GM12878 (cell line): ENCODE results near the gene PI4KB. TPM values are rescaled to one million over a fixed set of nuclear protein-coding genes. Genes with fewer than 3 reads are reported as not detected.

Experiments used
- ATAC-seq: fragments of 200-7000 bp; cut with Tn5 transposase; 3 replicates; pipeline ENCODE4 v1.9.1; 2020; ENCODE audit warnings: mild to moderate bottlenecking, moderate library complexity
- BruUV-seq: library from RNA; stranded (reverse); fragments of 400-500 nt; replicated peaks from 2 replicates; lab custom pipeline; 2021; lab: Mats Ljungman, UMichigan
- CTCF ChIA-PET: fragments of 300-600 bp; sonication (Branson Sonifier 250); formaldehyde crosslinking; extraction: SDS; loops from one replicate; lab custom pipeline; 2021; ENCODE audit warnings: inconsistent platforms; lab: Yijun Ruan, JAX
- POLR2A ChIA-PET: fragments of 350-600 bp; formaldehyde crosslinking; extraction: SDS; loops from one replicate; lab custom pipeline; 2021; ENCODE audit warnings: inconsistent platforms; lab: Charles Lee
- RAD21 ChIA-PET: fragments of 300-600 bp; sonication (Branson Sonifier 250); formaldehyde crosslinking; loops from one replicate; lab custom pipeline; 2023; ENCODE audit warnings: antibody characterized with exemption; ENCODE audit not compliant: unreplicated experiment; lab: Charles Lee
- SMC1A ChIA-PET: fragments of 300-600 bp; sonication (Branson Sonifier 250); formaldehyde crosslinking; loops from one replicate; lab custom pipeline; 2023; ENCODE audit not compliant: unreplicated experiment, uncharacterized antibody; lab: Charles Lee
- DNase-seq: peaks from one replicate; pipeline ENCODE4 v3.0.0-alpha.2; 2011; ENCODE audit warnings: low read depth, low spot score
- FAIRE-seq: peaks from 3 replicates; lab custom pipeline; 2011; peaks lifted over from hg19 to GRCh38; lab: Jason Lieb, UNC
- H2AFZ ChIP-seq: 2 replicates; pipeline ENCODE4 v1.6.0; 2011; ENCODE audit warnings: low read depth, low read length, control low read depth; ENCODE audit not compliant: control insufficient read depth
- H3K27ac ChIP-seq: 2 replicates; pipeline ENCODE4 v1.5.1; 2011; ENCODE audit warnings: control low read depth; ENCODE audit not compliant: control insufficient read depth, insufficient read depth
- H3K27me3 ChIP-seq, 2 experiments: replicated peaks in 1 of 2; 2 replicates each; pipeline versions ENCODE4 v1.6.0 to v1.6.1; 2011; ENCODE audit warnings: low read length in 1 of 2; ENCODE audit not compliant: control insufficient read depth in 2 of 2, insufficient read depth in 2 of 2
- H3K36me3 ChIP-seq, 2 experiments: 2 replicates each; pipeline ENCODE4 v1.5.1; 2011; ENCODE audit warnings: low read length in 1 of 2; ENCODE audit not compliant: control insufficient read depth in 2 of 2, insufficient read depth in 2 of 2
- H3K4me1 ChIP-seq: 2 replicates; pipeline ENCODE4 v1.6.1; 2011; ENCODE audit warnings: mild to moderate bottlenecking, low read length, moderate library complexity, mixed read lengths; ENCODE audit not compliant: control insufficient read depth, insufficient read depth
- H3K4me2 ChIP-seq: 2 replicates; pipeline ENCODE4 v1.6.0; 2011; ENCODE audit warnings: control low read depth; ENCODE audit not compliant: control insufficient read depth, insufficient read depth
- H3K4me3 ChIP-seq: fragments of 200-600 bp; sonication (generic); 2 replicates; pipeline ENCODE4 v1.5.1; 2016
- H3K79me2 ChIP-seq: 2 replicates; pipeline ENCODE4 v1.6.0; 2011; ENCODE audit warnings: low read length; ENCODE audit not compliant: control insufficient read depth, insufficient read depth
- H3K9ac ChIP-seq: 2 replicates; pipeline ENCODE4 v1.8.0; 2011; ENCODE audit warnings: low read length, control low read depth, mixed read lengths; ENCODE audit not compliant: control insufficient read depth, insufficient read depth
- H3K9me3 ChIP-seq: replicated peaks from 3 replicates; pipeline ENCODE4 v1.5.1; 2011; ENCODE audit warnings: mild to moderate bottlenecking, low read length; ENCODE audit not compliant: control insufficient read depth, insufficient read depth
- H4K20me1 ChIP-seq: 2 replicates; pipeline ENCODE4 v1.6.0; 2011; ENCODE audit not compliant: control insufficient read depth, insufficient read depth
- IKZF2 ChIP-seq, 2 experiments: fragments of 450-650 bp; IDR thresholded peaks; 2 replicates each; pipeline ENCODE4 v1.6.1; 2017; ENCODE audit warnings: mild to moderate bottlenecking in 2 of 2, moderate library complexity in 2 of 2
- MXI1 ChIP-seq: fragments of 150-350 bp; IDR thresholded peaks from 2 replicates; pipeline ENCODE4 v1.6.1; 2011; ENCODE audit warnings: low read depth, mild to moderate bottlenecking, inconsistent platforms, low read length, improper control_type of control experiment
- WGBS: methylation state at CpG from one replicate; pipeline ENCODE4 v1.1.6; 2016; ENCODE audit warnings: low lambda C conversion rate; ENCODE audit not compliant: insufficient replicate concordance, insufficient coverage; ENCODE audit errors: missing lambda C conversion rate; 5-methylcytosine and 5-hydroxymethylcytosine counted together
- in situ Hi-C: fragments of 300-500 bp; cut with MboI; formaldehyde crosslinking; loops from 9 replicates; pipeline ENCODE4 v1.14.3; 2018; ENCODE audit warnings: mixed read lengths
- intact Hi-C: fragments of 100-400 bp; cut with micrococcal nuclease; formaldehyde crosslinking; loops from one replicate; pipeline ENCODE4 v1.14.2; 2022; ENCODE audit not compliant: unreplicated experiment
- polyA plus RNA-seq, 11 experiments: library from polyadenylated mRNA; depleted of rRNA in 4 of 11; unstranded in 6 of 11; stranded (reverse) in 5 of 11; fragments of >200 nt; fragmentation: Nextera tagmentation in 4 of 11; fragmentation: Illumina TruSeq in 1 of 11; extraction: Ambion mirVana in 4 of 11; extraction: Trizol in 1 of 11; gene quantifications; 1 replicate in 1 of 11; 2 replicates in 10 of 11; pipeline versions ENCODE4 v1.2.1 to v1.2.3, GENCODE V29; 2011 to 2016; ENCODE audit warnings: inconsistent platforms in 2 of 11, missing spikeins in 2 of 11, low read depth in 1 of 11
- total RNA-seq, 4 experiments: library from RNA; depleted of rRNA in 3 of 4; stranded (reverse); fragments of >200 nt in 3 of 4; fragmentation: Illumina TruSeq in 1 of 4; extraction: Trizol in 1 of 4; gene quantifications; 2 replicates each; pipeline versions ENCODE4 v1.2.1 to v1.2.3, GENCODE V29; 2013 to 2021
- TF ChIP-seq, protein P1 (sequence below): fragments of 450-650 bp; IDR thresholded peaks from 2 replicates; pipeline ENCODE4 v1.6.1; 2017; ENCODE audit warnings: mild to moderate bottlenecking
- TF ChIP-seq, protein P2 (sequence below): fragments of 450-650 bp; IDR thresholded peaks from 2 replicates; pipeline ENCODE4 v1.6.1; 2018; ENCODE audit warnings: mild to moderate bottlenecking, low read depth, moderate library complexity; ENCODE audit not compliant: partially characterized antibody

PI4KB gene
- total and polyA plus RNA-seq, 10 of the 15 experiments (the other 5 are each of a cell fraction or from before 2014, with no cell fraction given), result 3.3 to 88.3 (median 51.7) TPM

DNA sequence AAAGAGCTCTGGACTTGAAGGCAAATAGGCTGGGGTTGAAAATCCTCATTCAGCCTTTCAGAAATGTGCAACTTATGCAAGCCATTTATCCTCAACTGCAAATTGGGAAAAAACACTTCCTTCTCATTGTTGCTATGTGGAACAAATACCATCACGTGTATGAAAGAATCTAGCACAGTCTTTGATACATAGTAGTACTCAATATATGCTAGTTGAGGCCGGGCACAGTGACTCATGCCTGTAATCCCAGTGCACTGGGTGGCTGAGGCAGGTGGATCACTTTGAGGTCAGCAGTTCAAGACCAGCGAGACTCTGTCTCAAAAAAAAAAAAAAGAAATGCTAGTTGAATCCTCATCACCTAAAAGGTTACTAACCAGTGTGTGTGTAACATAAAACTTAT is 8.2 kb downstream of the PI4KB start:
- intact Hi-C loops, result no loop called here
- H4K20me1 ChIP-seq, result 0 out of 2 replicates have a peak, but pooled peaks cover 2% of the 10 kb centered on the region
- H3K79me2 ChIP-seq, result 0 out of 2 replicates have a peak, but pooled peaks cover 4% of the 10 kb centered on the region
- no peaks in the 10 kb centered on the region for H3K9me3 ChIP-seq
- no TSS peak for BruUV-seq
- H3K4me1 ChIP-seq, result no peaks in the 10 kb centered on the region
- H3K4me3 ChIP-seq, result no peak overlapping the region
- FAIRE-seq (no peak), ATAC-seq (no peak), DNase-seq (no peak)
- WGBS, result 71% methylated on average over 3 of the region's 3 CpGs
- H3K9ac ChIP-seq, result no peak overlapping the region
- ChIA-PET POLR2A (no interaction called here), RAD21 (no interaction called here), CTCF (interaction anchor here (0.7 to 14.4 kb wide), 2 partner anchors 9 to 20 kb away, joined by 3 to 189 read pairs; no protein-coding TSS in a partner anchor), SMC1A (no interaction called here)
- H2AFZ ChIP-seq, result no peak overlapping the region
- H3K36me3 ChIP-seq, result peaks cover 6 to 32% of the 10 kb centered on the region in 2 experiments
- H3K4me2 ChIP-seq, result no peak overlapping the region
- in situ Hi-C loops, result no loop called here
- no peak for TF ChIP-seq MXI1
- no peak for TF ChIP-seq IKZF2 (IDR thresholded peaks at IDR 0.05)
- TF ChIP-seq, protein P1, sequence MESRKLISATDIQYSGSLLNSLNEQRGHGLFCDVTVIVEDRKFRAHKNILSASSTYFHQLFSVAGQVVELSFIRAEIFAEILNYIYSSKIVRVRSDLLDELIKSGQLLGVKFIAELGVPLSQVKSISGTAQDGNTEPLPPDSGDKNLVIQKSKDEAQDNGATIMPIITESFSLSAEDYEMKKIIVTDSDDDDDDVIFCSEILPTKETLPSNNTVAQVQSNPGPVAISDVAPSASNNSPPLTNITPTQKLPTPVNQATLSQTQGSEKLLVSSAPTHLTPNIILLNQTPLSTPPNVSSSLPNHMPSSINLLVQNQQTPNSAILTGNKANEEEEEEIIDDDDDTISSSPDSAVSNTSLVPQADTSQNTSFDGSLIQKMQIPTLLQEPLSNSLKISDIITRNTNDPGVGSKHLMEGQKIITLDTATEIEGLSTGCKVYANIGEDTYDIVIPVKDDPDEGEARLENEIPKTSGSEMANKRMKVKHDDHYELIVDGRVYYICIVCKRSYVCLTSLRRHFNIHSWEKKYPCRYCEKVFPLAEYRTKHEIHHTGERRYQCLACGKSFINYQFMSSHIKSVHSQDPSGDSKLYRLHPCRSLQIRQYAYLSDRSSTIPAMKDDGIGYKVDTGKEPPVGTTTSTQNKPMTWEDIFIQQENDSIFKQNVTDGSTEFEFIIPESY, result no peak
- TF ChIP-seq, protein P2, sequence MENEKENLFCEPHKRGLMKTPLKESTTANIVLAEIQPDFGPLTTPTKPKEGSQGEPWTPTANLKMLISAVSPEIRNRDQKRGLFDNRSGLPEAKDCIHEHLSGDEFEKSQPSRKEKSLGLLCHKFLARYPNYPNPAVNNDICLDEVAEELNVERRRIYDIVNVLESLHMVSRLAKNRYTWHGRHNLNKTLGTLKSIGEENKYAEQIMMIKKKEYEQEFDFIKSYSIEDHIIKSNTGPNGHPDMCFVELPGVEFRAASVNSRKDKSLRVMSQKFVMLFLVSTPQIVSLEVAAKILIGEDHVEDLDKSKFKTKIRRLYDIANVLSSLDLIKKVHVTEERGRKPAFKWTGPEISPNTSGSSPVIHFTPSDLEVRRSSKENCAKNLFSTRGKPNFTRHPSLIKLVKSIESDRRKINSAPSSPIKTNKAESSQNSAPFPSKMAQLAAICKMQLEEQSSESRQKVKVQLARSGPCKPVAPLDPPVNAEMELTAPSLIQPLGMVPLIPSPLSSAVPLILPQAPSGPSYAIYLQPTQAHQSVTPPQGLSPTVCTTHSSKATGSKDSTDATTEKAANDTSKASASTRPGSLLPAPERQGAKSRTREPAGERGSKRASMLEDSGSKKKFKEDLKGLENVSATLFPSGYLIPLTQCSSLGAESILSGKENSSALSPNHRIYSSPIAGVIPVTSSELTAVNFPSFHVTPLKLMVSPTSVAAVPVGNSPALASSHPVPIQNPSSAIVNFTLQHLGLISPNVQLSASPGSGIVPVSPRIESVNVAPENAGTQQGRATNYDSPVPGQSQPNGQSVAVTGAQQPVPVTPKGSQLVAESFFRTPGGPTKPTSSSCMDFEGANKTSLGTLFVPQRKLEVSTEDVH, result no peak
- no peak overlapping the region for H3K27ac ChIP-seq
- H3K27me3 ChIP-seq, result no peaks in the 10 kb centered on the region
